PC-3 (cell line): ENCODE measurements around the gene OR5H2. TPM values are rescaled to one million over a fixed set of nuclear protein-coding genes. Genes with fewer than 3 reads are reported as not detected.

Experiments used
- ATAC-seq: fragments of 200-7000 bp; cut with Tn5 transposase; 2 replicates; pipeline ENCODE4 v1.9.1; 2020; ENCODE audit warnings: mild to moderate bottlenecking, moderate library complexity
- BruUV-seq: library from RNA; stranded (reverse); fragments of 400-500 nt; replicated peaks from 2 replicates; lab custom pipeline; 2021; lab: Mats Ljungman, UMichigan
- CTCF ChIA-PET: fragments of 300-600 bp; sonication (Branson Sonifier 250); formaldehyde crosslinking; loops from one replicate; lab custom pipeline; 2022; ENCODE audit warnings: antibody characterized with exemption; lab: Charles Lee
- POLR2A ChIA-PET: fragments of 300-600 bp; sonication (Branson Sonifier 250); formaldehyde crosslinking; loops from one replicate; lab custom pipeline; 2022; ENCODE audit warnings: antibody characterized with exemption; ENCODE audit not compliant: unreplicated experiment; lab: Charles Lee
- DNase-seq: peaks from one replicate; pipeline ENCODE4 v3.0.0-alpha.2; 2015
- H2AFZ ChIP-seq: fragments of 300-600 bp; sonication (generic); 2 replicates; pipeline ENCODE4 v1.6.0; 2016; ENCODE audit warnings: antibody characterized with exemption, low read length
- H3F3A ChIP-seq: fragments of 300-600 bp; sonication (generic); one replicate; pipeline ENCODE4 v1.6.0; 2017; ENCODE audit warnings: antibody characterized with exemption, low read length, control low read depth, mild to moderate bottlenecking; ENCODE audit not compliant: unreplicated experiment
- H3K27ac ChIP-seq: fragments of 300-600 bp; sonication (generic); 2 replicates; pipeline ENCODE4 v1.5.1; 2016; ENCODE audit warnings: mild to moderate bottlenecking, low read length
- H3K27me3 ChIP-seq: fragments of 300-600 bp; sonication (generic); 2 replicates; pipeline ENCODE4 v1.6.1; 2016; ENCODE audit warnings: low read length, mixed read lengths
- H3K36me3 ChIP-seq: fragments of 300-600 bp; sonication (generic); 2 replicates; pipeline ENCODE4 v1.6.1; 2016; ENCODE audit warnings: low read depth, mixed run types, low read length, mixed read lengths
- H3K4me1 ChIP-seq: fragments of 300-600 bp; sonication (generic); 2 replicates; pipeline ENCODE4 v1.5.1; 2016; ENCODE audit warnings: low read length; ENCODE audit not compliant: insufficient read depth
- H3K4me2 ChIP-seq: fragments of 300-600 bp; sonication (generic); 2 replicates; pipeline ENCODE4 v1.6.0; 2016; ENCODE audit warnings: low read length
- H3K4me3 ChIP-seq: fragments of 300-600 bp; sonication (generic); 2 replicates; pipeline ENCODE4 v1.5.1; 2016; ENCODE audit warnings: mild to moderate bottlenecking, low read length, mixed read lengths
- H3K79me2 ChIP-seq: fragments of 300-600 bp; sonication (generic); 2 replicates; pipeline ENCODE4 v1.6.1; 2017; ENCODE audit warnings: low read length, mixed read lengths
- H3K9ac ChIP-seq: fragments of 300-600 bp; sonication (generic); 2 replicates; pipeline ENCODE4 v1.6.0; 2016; ENCODE audit warnings: mild to moderate bottlenecking, low read length
- H3K9me2 ChIP-seq: fragments of 300-600 bp; sonication (generic); replicated peaks from 2 replicates; pipeline ENCODE4 v1.6.1; 2016; ENCODE audit warnings: mixed run types, low read length, mixed read lengths
- H3K9me3 ChIP-seq: fragments of 300-600 bp; sonication (generic); 2 replicates; pipeline ENCODE4 v1.6.1; 2016; ENCODE audit warnings: low read length, mixed read lengths
- H4K20me1 ChIP-seq: fragments of 300-600 bp; sonication (generic); 2 replicates; pipeline ENCODE4 v1.6.1; 2016; ENCODE audit warnings: low read length, mixed read lengths
- EZH2 ChIP-seq: fragments of 300-600 bp; sonication (generic); IDR thresholded peaks from one replicate; pipeline ENCODE4 v1.6.1; 2017; ENCODE audit warnings: antibody characterized with exemption, mild to moderate bottlenecking, low read length; ENCODE audit not compliant: unreplicated experiment
- EZH2phosphoT487 ChIP-seq: fragments of 300-600 bp; sonication (generic); IDR thresholded peaks from 2 replicates; pipeline ENCODE4 v1.6.1; 2018; ENCODE audit warnings: mild to moderate bottlenecking, antibody characterized with exemption, low read length, borderline replicate concordance
- intact Hi-C: fragments of 100-400 bp; cut with micrococcal nuclease; formaldehyde crosslinking; loops from 2 replicates; pipeline ENCODE4 v1.9.0; 2023
- total RNA-seq: library from RNA; depleted of rRNA; stranded (reverse); fragments of >200 nt; gene quantifications from 2 replicates; pipeline ENCODE4 v1.2.3, GENCODE V29; 2014
- TF ChIP-seq, protein P1 (sequence below): fragments of 300-600 bp; sonication (generic); conservative IDR thresholded peaks from 2 replicates; pipeline ENCODE4 v1.5.1; 2017; ENCODE audit warnings: antibody characterized with exemption, low read depth, mild to moderate bottlenecking, low read length

Gene OR5H2
- total RNA-seq, 1 experiment from 2014 or later = not detected

DNA sequence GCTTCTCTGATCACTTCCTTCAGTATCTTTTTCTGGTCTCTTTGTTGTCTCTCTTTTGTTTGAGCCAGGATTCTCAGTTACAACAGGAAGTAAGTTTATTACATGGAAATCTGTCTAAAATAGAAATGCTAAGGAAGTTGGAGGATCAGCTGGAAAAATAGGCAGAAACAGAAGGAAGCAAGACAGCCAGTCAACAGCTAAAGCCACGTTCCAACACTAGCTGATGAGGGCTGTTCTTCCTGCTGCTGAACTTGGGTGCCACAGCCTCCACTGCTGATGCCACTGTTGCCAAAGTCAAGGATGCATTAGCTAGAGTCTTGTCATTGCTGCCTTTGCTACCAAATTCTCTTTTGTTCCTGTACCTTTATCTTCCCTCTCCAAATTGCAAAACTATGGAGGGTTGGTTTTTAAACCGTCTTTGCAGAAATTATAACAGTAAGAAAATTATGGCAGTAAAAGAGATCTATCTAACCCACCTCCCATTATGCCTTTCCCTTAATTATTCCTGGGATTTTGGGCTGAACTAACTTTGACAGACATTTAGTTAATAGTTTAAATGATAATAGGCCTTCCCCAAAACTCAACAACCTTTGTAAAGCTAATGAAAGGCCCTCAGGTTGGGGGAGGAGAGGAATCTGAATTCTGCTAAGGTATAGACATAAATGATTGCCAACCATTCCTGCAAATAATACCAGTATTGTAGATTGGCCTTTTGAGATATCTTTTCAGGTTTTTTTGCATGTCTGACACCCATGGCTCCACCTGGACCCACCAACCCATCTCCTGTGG, 44.0 kb downstream of the OR5H2 start:
- ChIA-PET POLR2A (no interaction called here), CTCF (no interaction called here)
- Histone ChIP-seq H3K4me2 (no peak overlapping the region), H3K79me2 (no peaks in the 10 kb centered on the region), H4K20me1 (no peaks in the 10 kb centered on the region), H3K4me3 (no peak overlapping the region), H3K9me2 (no peaks in the 10 kb centered on the region), H3F3A (no peaks in the 10 kb centered on the region), H3K9ac (no peak overlapping the region), H3K36me3 (no peaks in the 10 kb centered on the region), H2AFZ (no peak overlapping the region), H3K4me1 (0 out of 2 replicates have a peak, but pooled peaks cover 4% of the 10 kb centered on the region), H3K27me3 (peaks cover 25% of the 10 kb centered on the region), H3K9me3 (no peaks in the 10 kb centered on the region), H3K27ac (no peak overlapping the region)
- DNase-seq (no peak), ATAC-seq (no peak)
- intact Hi-C loops = loop anchor here (5.0 to 10.0 kb wide), 2 partner anchors 246 to 531 kb away; no protein-coding TSS in a partner anchor
- BruUV-seq = no TSS peak
- TF ChIP-seq, protein P1, sequence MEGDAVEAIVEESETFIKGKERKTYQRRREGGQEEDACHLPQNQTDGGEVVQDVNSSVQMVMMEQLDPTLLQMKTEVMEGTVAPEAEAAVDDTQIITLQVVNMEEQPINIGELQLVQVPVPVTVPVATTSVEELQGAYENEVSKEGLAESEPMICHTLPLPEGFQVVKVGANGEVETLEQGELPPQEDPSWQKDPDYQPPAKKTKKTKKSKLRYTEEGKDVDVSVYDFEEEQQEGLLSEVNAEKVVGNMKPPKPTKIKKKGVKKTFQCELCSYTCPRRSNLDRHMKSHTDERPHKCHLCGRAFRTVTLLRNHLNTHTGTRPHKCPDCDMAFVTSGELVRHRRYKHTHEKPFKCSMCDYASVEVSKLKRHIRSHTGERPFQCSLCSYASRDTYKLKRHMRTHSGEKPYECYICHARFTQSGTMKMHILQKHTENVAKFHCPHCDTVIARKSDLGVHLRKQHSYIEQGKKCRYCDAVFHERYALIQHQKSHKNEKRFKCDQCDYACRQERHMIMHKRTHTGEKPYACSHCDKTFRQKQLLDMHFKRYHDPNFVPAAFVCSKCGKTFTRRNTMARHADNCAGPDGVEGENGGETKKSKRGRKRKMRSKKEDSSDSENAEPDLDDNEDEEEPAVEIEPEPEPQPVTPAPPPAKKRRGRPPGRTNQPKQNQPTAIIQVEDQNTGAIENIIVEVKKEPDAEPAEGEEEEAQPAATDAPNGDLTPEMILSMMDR = no peak
- no peak for TF ChIP-seq EZH2

DNA sequence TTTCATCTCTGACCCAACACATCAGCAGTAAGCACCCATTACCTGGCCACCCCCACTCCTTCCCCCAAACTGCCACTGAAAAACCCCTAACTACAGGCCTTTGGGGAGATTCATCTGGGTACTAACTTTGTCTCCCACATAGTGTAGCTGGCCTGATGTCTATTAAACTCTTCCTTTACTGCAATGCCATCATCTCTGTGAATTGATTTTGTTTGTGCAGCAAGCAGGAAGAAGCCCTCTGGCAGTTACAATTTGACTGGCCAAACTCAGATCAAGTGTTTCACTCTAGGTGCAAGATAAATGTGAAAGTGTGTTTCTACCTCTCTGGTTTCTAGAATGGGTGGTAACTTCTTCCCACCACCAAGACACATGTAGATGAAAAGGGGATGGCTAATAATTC, 44.6 kb downstream of the OR5H2 start:
- Histone ChIP-seq H3K27me3 (peaks cover 31% of the 10 kb centered on the region), H3F3A (no peaks in the 10 kb centered on the region), H3K4me3 (no peak overlapping the region), H3K79me2 (no peaks in the 10 kb centered on the region), H3K9me2 (no peaks in the 10 kb centered on the region), H3K4me2 (no peak overlapping the region), H3K36me3 (no peaks in the 10 kb centered on the region), H3K9me3 (no peaks in the 10 kb centered on the region), H3K4me1 (0 out of 2 replicates have a peak, but pooled peaks cover 4% of the 10 kb centered on the region), H3K9ac (no peak overlapping the region), H4K20me1 (no peaks in the 10 kb centered on the region), H2AFZ (no peak overlapping the region), H3K27ac (no peak overlapping the region)
- ChIA-PET CTCF (no interaction called here), POLR2A (no interaction called here)
- intact Hi-C loops = loop anchor here (5.0 to 10.0 kb wide), 2 partner anchors 245 to 532 kb away; no protein-coding TSS in a partner anchor
- ATAC-seq (no peak), DNase-seq (no peak)
- no TSS peak for BruUV-seq
- TF ChIP-seq, protein P1 = no peak
- no peak for TF ChIP-seq EZH2phosphoT487
- TF ChIP-seq EZH2 = no peak

DNA sequence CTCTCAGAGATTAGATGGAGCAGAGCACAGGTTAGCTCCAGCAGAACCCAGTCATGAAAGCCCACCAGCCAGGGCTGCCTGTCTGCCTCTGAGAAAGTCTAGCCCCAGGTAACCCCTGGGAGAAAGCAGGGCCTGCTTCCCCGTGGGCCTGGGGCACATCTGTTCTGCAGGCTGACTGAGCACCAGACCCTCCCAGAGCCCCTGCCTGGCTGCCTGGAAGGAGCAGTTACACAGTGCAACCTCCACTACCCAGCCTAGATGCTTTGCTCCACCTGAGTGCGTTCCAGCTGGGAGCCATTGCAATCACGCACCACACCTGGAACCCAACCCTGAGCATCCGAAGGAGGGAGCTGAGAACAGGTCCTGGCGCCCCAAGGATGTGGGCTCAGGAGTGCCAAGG, 46.6 kb downstream of the OR5H2 start:
- TF ChIP-seq, protein P1 = no peak
- TF ChIP-seq EZH2phosphoT487 (no peak), EZH2 (no peak)
- no peak overlapping the region for H3K27ac ChIP-seq
- ChIA-PET POLR2A (no interaction called here), CTCF (interaction anchor here (0.5 to 0.8 kb wide), 3 partner anchors 23 to 293 kb away, joined by 3 read pairs; no protein-coding TSS in a partner anchor)
- intact Hi-C loops = loop anchor here (1.0 to 10.0 kb wide), 4 partner anchors 141 to 534 kb away; no protein-coding TSS in a partner anchor
- DNase-seq = no peak
- H3K4me2 ChIP-seq = no peak overlapping the region
- no peaks in the 10 kb centered on the region for H3K9me2 ChIP-seq
- no peaks in the 10 kb centered on the region for H3K36me3 ChIP-seq
- no TSS peak for BruUV-seq
- no peaks in the 10 kb centered on the region for H4K20me1 ChIP-seq
- H3K9me3 ChIP-seq = no peaks in the 10 kb centered on the region
- no peak overlapping the region for H3K4me3 ChIP-seq
- ATAC-seq = no peak
- H2AFZ ChIP-seq = peak overlapping the region; percentile 32; the same call in 1 of the 2 replicates
- H3K9ac ChIP-seq = no peak overlapping the region
- no peaks in the 10 kb centered on the region for H3K79me2 ChIP-seq
- H3F3A ChIP-seq = no peaks in the 10 kb centered on the region
- peaks cover 38% of the 10 kb centered on the region for H3K27me3 ChIP-seq
- H3K4me1 ChIP-seq = 0 out of 2 replicates have a peak, but pooled peaks cover 4% of the 10 kb centered on the region
